GM12864 (cell line): ENCODE measurements around the gene LTBP2.

Source experiments
- DNase-seq: peaks from one replicate; pipeline ENCODE4 v3.0.0-alpha.2; 2011; ENCODE audit warnings: low read depth
- H3K4me3 ChIP-seq: 2 replicates; pipeline ENCODE4 v1.5.1; 2011; ENCODE audit warnings: mild to moderate bottlenecking, low read depth, low read length, control low read depth
- TF ChIP-seq, protein P1 (sequence below): IDR thresholded peaks from 2 replicates; pipeline ENCODE4 v1.5.1; 2011; ENCODE audit warnings: low read depth, mild to moderate bottlenecking, moderate library complexity, low read length, control low read depth, inconsistent platforms; ENCODE audit errors: missing control alignments

The LTBP2 gene

DNA sequence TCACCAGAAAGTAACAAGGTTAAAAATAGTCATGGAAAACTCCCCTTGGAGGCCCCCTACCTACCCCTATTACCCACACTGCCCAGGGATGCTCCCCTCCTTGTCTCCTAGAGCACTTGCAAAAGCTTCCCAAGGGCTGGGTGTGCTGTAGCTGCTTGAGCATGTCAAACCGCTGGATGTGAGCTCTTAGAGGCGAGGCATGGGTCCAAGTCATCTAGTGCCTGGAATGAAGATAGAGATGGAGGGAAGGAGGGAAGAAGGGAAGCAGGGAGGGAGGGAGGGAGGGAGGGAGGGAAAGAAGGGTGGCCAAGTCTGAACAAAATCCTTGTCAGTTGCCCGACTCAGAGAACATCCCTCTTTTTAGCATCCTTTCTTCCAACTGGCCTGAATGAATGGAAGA is 43.1 kb downstream of the LTBP2 start:
- H3K4me3 ChIP-seq: no peak overlapping the region
- TF ChIP-seq, protein P1, sequence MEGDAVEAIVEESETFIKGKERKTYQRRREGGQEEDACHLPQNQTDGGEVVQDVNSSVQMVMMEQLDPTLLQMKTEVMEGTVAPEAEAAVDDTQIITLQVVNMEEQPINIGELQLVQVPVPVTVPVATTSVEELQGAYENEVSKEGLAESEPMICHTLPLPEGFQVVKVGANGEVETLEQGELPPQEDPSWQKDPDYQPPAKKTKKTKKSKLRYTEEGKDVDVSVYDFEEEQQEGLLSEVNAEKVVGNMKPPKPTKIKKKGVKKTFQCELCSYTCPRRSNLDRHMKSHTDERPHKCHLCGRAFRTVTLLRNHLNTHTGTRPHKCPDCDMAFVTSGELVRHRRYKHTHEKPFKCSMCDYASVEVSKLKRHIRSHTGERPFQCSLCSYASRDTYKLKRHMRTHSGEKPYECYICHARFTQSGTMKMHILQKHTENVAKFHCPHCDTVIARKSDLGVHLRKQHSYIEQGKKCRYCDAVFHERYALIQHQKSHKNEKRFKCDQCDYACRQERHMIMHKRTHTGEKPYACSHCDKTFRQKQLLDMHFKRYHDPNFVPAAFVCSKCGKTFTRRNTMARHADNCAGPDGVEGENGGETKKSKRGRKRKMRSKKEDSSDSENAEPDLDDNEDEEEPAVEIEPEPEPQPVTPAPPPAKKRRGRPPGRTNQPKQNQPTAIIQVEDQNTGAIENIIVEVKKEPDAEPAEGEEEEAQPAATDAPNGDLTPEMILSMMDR: no peak
- DNase-seq: no peak

DNA sequence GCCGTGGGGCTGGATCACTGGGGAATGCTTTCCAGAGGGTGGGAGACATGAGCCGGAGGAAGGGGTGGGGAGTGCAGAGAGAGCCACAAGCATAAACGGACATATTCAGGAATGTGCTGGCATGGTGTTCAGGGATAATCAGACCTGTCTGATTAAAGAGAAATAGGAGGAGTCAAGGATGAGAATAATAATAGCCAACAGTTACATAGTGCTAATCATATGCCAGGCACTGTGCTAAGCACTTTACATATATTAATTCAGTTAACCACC is 43.7 kb downstream of the LTBP2 start:
- no peak for DNase-seq
- TF ChIP-seq, protein P1: no peak

DNA sequence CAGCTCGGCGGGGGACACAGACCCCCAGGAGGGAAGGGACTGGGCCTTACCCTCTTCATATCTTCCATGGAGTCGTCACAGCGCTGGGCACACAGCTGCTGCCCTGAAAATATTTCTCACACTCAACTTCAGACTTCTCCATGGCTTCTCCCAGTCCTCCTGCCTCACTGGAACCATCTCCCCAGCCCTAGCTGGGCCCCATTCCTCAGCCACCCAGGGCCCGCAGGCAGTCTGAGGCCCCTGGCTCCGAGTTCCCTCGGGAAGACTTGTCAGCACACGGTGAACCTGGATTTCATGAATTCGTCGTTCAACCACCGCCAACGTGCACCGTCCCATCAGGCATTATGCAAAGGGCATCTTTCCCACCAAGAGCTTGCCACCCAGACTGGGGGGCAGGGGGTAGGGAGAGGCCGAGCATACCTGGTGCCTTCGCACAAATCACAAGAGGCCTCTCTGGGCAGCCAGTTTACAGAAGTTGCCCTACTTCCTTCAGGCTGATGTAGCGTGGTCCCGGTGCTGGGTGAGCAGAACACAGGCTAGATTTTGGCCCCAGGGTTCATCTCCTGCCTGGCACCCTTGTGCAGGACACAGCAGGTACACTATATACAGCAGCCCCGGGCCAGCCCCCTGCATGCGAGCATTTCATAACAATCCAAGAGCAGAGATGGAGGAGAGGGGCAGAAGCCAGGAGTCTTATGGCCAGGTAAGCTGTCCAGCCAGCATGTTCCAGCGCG is 44.2 kb downstream of the LTBP2 start:
- TF ChIP-seq, protein P1: no peak
- no peak for DNase-seq
- no peak overlapping the region for H3K4me3 ChIP-seq

More for the DNA sequence above, 43.7 kb downstream of the LTBP2 start:
- H3K4me3 ChIP-seq: no peak overlapping the region

DNA sequence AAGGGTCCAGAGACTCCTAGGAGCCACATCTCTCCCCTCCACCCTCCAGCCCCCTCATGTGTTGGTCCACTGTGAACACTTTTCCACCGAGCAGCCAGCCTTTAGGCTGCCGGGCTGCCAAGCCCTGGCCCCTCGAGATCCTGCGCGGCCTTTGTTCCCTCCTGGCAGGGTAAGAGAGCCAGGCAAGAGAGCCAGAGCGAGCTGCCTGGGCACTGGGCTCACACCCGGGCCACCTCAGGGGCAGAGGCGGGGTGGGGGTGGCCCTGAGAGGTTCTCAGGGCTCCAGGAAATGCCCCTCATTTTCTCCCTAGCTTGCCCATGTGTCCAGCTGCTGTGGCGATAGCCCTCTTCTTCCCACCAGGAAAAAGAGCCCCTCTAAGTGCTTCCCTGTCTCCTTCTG is 44.8 kb downstream of the LTBP2 start:
- TF ChIP-seq, protein P1: no peak
- DNase-seq: no peak
- H3K4me3 ChIP-seq: no peak overlapping the region

DNA sequence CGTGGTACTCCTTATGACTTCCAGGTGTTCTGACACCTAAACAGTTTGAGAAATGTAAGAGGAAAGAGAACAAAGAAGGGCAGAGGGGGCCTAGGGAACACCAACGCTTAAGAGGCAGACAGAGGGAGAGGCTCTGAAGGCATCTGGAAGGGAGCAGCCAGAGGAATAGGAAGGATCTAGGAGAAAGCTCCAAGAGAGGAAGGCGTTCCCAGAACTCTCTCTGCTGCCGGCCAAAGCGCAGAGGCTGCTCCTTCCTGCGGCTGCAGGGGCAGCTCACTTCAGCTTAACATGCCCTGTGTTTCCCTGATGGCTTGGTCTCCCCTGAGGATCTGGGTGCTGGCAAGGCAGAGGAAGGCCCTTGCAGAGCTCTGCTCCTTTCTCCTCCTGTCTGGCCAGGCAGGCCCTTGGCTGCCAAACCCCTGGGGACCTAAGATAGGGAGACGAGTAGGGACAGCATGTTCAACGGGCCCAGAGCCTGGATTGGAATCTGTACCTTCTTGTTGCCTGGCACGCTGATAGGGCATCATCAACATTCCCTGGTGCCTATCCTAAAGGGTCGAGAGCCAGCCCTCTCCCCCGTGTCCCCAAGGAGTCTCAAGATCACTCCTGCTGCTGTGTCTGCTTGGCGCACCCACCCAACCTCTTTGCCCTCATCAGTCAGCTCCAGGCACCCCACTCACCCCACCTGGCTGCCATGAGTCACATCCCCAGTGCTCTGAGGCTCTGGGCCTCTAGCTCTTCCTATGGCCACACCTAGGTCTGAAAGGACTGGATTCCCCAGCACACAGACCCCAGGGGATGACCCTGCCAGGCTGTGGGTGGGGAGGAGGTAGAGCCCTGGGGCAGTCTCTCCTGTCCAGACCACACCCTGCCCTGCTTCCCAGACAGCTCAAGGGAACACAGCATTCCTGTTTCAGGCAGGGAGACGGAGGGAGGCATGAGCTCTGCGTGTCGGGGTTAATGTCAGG is 45.6 kb downstream of the LTBP2 start:
- TF ChIP-seq, protein P1: no peak
- no peak for DNase-seq
- no peak overlapping the region for H3K4me3 ChIP-seq

DNA sequence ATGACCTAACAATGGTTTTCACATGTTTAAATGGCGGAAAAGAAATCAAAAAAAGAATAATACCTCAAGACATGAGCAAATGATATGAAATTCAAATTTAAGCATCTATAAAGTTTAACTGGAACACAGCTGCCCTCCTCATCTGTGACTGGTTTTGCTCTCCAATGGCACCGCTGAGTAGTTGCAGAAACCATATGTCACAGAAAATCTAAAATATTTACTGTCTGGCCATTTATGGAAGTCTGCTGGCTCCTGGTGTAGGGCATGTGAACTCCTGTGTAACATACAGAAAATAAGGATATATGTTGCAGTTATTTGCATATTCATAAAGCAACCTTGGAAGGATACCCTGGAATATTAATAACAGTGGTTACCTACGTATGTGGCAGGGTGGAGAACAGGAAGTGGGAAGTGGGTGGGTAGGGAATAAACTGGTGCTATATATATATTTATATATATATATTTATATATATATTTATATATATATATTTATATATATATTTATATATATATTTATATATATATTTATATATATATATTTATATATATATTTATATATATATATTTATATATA is 48.4 kb downstream of the LTBP2 start:
- no peak overlapping the region for H3K4me3 ChIP-seq
- no peak for DNase-seq
- TF ChIP-seq, protein P1: no peak
